ENCODE results near the gene TUBD1.
A peak's percentile ranks its signal among the peaks of the same experiment; 100 is the strongest.
"Not testable (repeated sequence)": the region's sequence is repeated elsewhere in the genome, so short reads cannot be mapped to it uniquely, and the experiment has no call there.

The TUBD1 gene

GRCh38 chr17:59874376-59874775 lies 18.4 kb downstream of the TUBD1 start:
- DNase-seq = no peak

- DNase-seq = not testable (repeated sequence)
These were observed 19.3 kb downstream of the TUBD1 start for GRCh38 chr17:59873414-59873813.

GRCh38 chr17:59872351-59872750 lies 20.4 kb downstream of the TUBD1 start:
- DNase-seq = no peak

- no peak for DNase-seq
These were observed 22.3 kb downstream of the TUBD1 start for GRCh38 chr17:59870482-59870881.

GRCh38 chr17:59869941-59870218 lies 22.9 kb downstream of the TUBD1 start:
- no peak for DNase-seq

GRCh38 chr17:59863616-59864015 lies 29.1 kb downstream of the TUBD1 start:
- no peak for DNase-seq

- peak in 1 of 51 donors; percentile 7 for DNase-seq
These were observed 33.2 kb downstream of the TUBD1 start for GRCh38 chr17:59859444-59860025.

GRCh38 chr17:59858932-59859331 lies 33.8 kb downstream of the TUBD1 start:
- no peak for DNase-seq

- no peak for DNase-seq
These were observed 34.5 kb downstream of the TUBD1 start for GRCh38 chr17:59858167-59858816.

- DNase-seq = no peak
These were observed 35.6 kb downstream of the TUBD1 start for GRCh38 chr17:59856859-59857794.

GRCh38 chr17:59853919-59854729 lies 38.6 kb downstream of the TUBD1 start:
- not testable (repeated sequence) for DNase-seq

GRCh38 chr17:59853168-59853918 lies 39.4 kb downstream of the TUBD1 start:
- no peak for DNase-seq

GRCh38 chr17:59852847-59853167 lies 39.9 kb downstream of the TUBD1 start:
- not testable (repeated sequence) for DNase-seq

- no peak for DNase-seq
These were observed 41.0 kb downstream of the TUBD1 start for GRCh38 chr17:59851439-59852375.

GRCh38 chr17:59850311-59850710 lies 42.4 kb downstream of the TUBD1 start:
- DNase-seq = not testable (repeated sequence)

- DNase-seq = peak in 1 of 51 donors; percentile 16
These were observed 44.0 kb downstream of the TUBD1 start for GRCh38 chr17:59848778-59849177.

GRCh38 chr17:59848385-59848668 lies 44.4 kb downstream of the TUBD1 start:
- DNase-seq = no peak

- DNase-seq = peak in 1 of 51 donors; percentile 11
These were observed 46.2 kb downstream of the TUBD1 start for GRCh38 chr17:59846394-59847165.
